Measurements from ENCODE around the gene GAL. TPM values are rescaled to one million over a fixed set of nuclear protein-coding genes. Genes with fewer than 3 reads are reported as not detected.

GAL gene
- total RNA-seq, 2 donors from 2014 or later, result 0.42 to 0.53 TPM

- no peak for ATAC-seq (replicated peaks in 1 of 2)
- no peak overlapping the region for H3K4me3 Mint-ChIP-seq
- H3K4me1 Mint-ChIP-seq (ENCODE audit: low read depth), result no peaks in the 10 kb centered on the region
- DNase-seq, result no peak
- no peak overlapping the region for H3K27ac Mint-ChIP-seq
- no peaks in the 10 kb centered on the region for H3K9me3 Mint-ChIP-seq
- H3K36me3 Mint-ChIP-seq (ENCODE audit: insufficient read depth in 2 of 2), result no peaks in the 10 kb centered on the region
- peaks cover 6% of the 10 kb centered on the region for H3K27me3 Mint-ChIP-seq (ENCODE audit: low read depth)
These were observed 22.4 kb upstream of the GAL start for GRCh38 chr11:68661697-68662603.

DNA sequence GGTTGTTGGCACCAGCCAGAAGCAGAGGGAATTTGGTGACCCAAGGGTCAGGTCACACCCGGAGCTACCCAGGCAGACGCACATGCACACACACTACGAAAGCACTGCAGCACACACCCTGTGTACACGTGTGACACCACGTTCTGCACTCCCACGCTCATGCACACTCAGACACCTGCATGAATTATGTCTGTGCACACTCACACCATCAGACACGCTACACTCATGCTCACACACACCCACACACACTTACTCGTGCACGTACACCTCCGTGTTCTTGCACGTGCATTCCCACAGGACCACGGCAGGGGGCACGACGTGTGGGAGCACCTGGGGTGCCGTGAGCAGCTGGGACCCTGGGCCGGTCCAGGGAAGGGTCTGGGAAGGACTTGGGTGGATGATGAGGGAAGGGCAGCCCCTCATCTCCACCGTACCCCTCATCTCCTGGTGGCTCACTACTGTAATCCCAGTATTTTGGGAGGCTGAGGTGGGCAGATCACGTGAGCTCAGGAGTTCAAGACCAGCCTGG, 20.8 kb upstream of the GAL start:
- ATAC-seq (replicated peaks in 1 of 2) (no peak), DNase-seq (no peak)
- Mint-ChIP-seq H3K4me1 (ENCODE audit: low read depth) (no peaks in the 10 kb centered on the region), H3K9me3 (no peaks in the 10 kb centered on the region), H3K4me3 (no peak overlapping the region), H3K27me3 (ENCODE audit: low read depth) (peaks cover 6% of the 10 kb centered on the region), H3K27ac (no peak overlapping the region), H3K36me3 (ENCODE audit: insufficient read depth in 2 of 2) (no peaks in the 10 kb centered on the region)

- no peaks in the 10 kb centered on the region for H3K9me3 Mint-ChIP-seq
- no peaks in the 10 kb centered on the region for H3K36me3 Mint-ChIP-seq (ENCODE audit: insufficient read depth in 2 of 2)
- no peak overlapping the region for H3K27ac Mint-ChIP-seq
- H3K4me3 Mint-ChIP-seq, result no peak overlapping the region
- H3K27me3 Mint-ChIP-seq (ENCODE audit: low read depth), result peaks cover 6% of the 10 kb centered on the region
- no peak for DNase-seq
- H3K4me1 Mint-ChIP-seq (ENCODE audit: low read depth), result no peaks in the 10 kb centered on the region
- no peak for ATAC-seq (replicated peaks in 1 of 2)
These were observed 20.2 kb upstream of the GAL start for GRCh38 chr11:68664141-68664540.

GRCh38 chr11:68664906-68665305, 19.4 kb upstream of the GAL start:
- no peaks in the 10 kb centered on the region for H3K36me3 Mint-ChIP-seq (ENCODE audit: insufficient read depth in 2 of 2)
- no peak for DNase-seq
- no peak overlapping the region for H3K27ac Mint-ChIP-seq
- H3K4me1 Mint-ChIP-seq (ENCODE audit: low read depth), result no peaks in the 10 kb centered on the region
- peaks cover 6% of the 10 kb centered on the region for H3K27me3 Mint-ChIP-seq (ENCODE audit: low read depth)
- H3K4me3 Mint-ChIP-seq, result no peak overlapping the region
- no peak for ATAC-seq (replicated peaks in 1 of 2)
- no peaks in the 10 kb centered on the region for H3K9me3 Mint-ChIP-seq

DNA sequence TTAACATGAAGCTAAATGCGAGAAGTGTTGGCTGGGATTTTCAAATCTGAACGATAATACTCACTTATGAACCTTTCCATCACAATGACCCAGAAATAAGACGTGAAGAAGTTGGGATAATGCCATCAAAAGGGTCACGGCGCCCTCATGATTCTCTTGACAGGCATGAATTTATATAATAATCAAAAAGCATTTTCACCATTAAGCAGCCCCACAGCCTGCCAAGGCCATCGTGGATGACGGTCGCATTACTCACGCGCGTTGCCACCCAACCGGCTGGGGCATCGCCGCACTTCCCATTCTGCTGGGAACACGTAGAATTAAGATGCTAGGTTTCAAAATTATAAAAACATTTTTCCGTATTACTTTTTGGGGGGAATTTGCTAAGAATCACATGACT, 18.9 kb upstream of the GAL start:
- ATAC-seq (replicated peaks in 1 of 2), result no peak
- Mint-ChIP-seq H3K27ac (no peak overlapping the region), H3K4me3 (no peak overlapping the region), H3K27me3 (ENCODE audit: low read depth) (peaks cover 6% of the 10 kb centered on the region), H3K9me3 (no peaks in the 10 kb centered on the region), H3K36me3 (ENCODE audit: insufficient read depth in 2 of 2) (no peaks in the 10 kb centered on the region), H3K4me1 (ENCODE audit: low read depth) (no peaks in the 10 kb centered on the region)
- no peak for DNase-seq

DNA sequence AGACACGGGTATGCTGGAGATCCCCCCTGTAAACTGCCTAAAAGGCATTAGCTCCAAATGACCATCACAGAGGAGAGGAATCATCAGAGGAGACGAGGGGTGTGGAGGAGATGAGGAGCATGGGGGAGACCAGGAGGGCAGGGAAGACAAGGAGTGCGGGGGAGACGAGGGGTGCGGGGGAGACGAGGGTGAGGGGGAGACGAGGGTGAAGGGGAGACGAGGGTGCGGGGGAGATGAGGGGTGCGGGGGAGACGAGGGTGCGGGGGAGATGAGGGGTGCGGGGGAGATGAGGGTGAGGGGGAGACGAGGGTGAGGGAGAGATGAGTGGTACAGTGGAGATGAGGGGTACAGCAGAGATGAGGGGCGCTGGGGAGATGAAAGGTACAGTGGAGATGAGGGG, 17.5 kb upstream of the GAL start:
- peaks cover 6% of the 10 kb centered on the region for H3K27me3 Mint-ChIP-seq (ENCODE audit: low read depth)
- ATAC-seq (replicated peaks in 1 of 2), result no peak
- no peak overlapping the region for H3K27ac Mint-ChIP-seq
- no peak overlapping the region for H3K4me3 Mint-ChIP-seq
- DNase-seq, result no peak
- H3K9me3 Mint-ChIP-seq, result no peaks in the 10 kb centered on the region
- H3K36me3 Mint-ChIP-seq (ENCODE audit: insufficient read depth in 2 of 2), result no peaks in the 10 kb centered on the region
- H3K4me1 Mint-ChIP-seq (ENCODE audit: low read depth), result no peaks in the 10 kb centered on the region

DNA sequence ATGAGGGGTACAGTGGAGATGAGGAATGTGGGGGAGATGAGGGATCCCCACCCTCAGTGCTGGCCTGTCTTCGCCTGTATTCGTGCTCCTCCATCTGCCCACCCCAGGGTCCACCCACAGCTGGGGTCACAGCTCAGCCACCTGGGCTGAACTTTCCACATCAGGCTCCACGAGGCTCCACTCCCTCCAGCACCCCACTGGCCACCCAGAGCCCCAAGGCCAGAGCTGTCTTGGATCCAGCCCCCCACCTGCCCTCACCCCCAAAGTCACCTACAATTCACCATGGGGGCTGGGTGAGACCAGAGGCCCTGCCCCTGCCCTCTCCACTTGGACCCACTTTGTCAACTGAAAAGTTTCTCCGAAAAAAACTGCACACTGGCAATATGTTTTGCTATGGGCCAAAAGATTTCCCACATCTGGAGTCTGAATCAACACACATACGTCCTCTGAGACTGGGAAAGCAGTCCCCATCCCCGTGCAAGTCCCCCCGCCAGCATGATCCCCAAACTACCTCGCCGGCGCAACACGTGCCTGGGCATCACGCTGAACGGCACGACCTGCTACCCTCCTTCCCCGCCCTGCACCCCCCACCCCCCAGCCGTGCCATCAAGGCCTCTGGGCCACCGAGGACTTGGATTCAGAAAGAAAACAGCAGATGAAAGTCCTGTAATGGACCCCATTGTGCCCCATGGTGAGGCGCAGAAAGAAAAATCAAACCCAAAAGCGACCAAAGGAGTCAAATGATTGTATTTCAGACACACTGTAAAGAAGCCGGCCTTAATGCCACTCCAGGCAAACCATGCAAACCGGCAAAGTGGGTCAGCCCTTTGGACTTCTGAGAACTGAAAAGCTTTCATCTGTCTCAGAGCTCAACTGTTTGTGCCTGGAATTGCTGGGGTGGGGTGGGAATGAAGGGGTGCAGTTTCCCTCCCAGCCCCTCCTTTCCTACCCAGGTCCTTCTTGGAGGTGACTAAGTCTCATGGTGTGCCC, 16.5 kb upstream of the GAL start:
- DNase-seq, result no peak
- H3K27me3 Mint-ChIP-seq (ENCODE audit: low read depth), result peaks cover 6% of the 10 kb centered on the region
- no peaks in the 10 kb centered on the region for H3K36me3 Mint-ChIP-seq (ENCODE audit: insufficient read depth in 2 of 2)
- no peak for ATAC-seq (replicated peaks in 1 of 2)
- no peak overlapping the region for H3K27ac Mint-ChIP-seq
- no peak overlapping the region for H3K4me3 Mint-ChIP-seq
- no peaks in the 10 kb centered on the region for H3K9me3 Mint-ChIP-seq
- no peaks in the 10 kb centered on the region for H3K4me1 Mint-ChIP-seq (ENCODE audit: low read depth)

- ATAC-seq (replicated peaks in 1 of 2) (no peak), DNase-seq (no peak)
- H3K27me3 Mint-ChIP-seq (ENCODE audit: low read depth), result peaks cover 6% of the 10 kb centered on the region
- H3K27ac Mint-ChIP-seq, result no peak overlapping the region
- no peaks in the 10 kb centered on the region for H3K4me1 Mint-ChIP-seq (ENCODE audit: low read depth)
- no peaks in the 10 kb centered on the region for H3K9me3 Mint-ChIP-seq
- H3K4me3 Mint-ChIP-seq, result no peak overlapping the region
- no peaks in the 10 kb centered on the region for H3K36me3 Mint-ChIP-seq (ENCODE audit: insufficient read depth in 2 of 2)
These were observed 14.8 kb upstream of the GAL start for GRCh38 chr11:68669301-68670090.

DNA sequence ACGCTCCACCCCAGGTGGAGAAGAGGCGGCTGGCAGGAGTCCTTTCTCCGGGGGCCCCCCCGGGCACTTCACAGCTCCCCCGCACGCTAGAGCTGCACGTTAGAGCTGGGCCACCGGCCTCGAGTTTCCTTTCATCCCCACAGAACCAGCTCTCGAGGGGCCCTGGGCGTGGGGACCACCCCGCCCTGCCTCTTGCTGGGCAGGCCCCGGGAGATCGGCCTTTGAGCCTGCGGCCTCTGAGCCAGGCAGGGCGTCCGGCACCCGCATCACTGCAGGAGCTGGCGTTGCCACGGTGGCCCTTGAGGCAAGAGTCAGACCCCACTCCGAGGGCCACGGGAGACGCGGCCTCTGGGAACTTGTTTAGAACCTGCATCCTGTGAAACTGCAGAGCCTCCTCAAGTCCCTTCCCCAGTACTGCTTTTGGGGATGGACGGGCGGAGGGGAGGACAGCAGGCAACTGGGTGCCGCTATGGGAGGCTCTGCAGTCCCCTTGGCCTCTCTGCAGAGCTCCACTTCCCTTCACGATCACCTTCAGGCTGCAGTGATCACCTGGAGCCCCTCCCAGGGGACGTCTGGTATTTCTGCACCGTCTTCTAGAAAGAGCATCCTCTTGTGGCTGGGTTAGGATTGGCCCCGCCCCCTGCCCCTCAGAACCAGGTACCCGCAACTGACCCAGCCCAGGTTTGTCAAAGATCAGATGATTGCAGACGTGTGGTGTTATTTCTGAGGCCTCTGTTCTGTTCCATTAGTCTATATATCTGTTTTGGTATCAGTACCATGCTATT, 13.9 kb upstream of the GAL start:
- no peak for ATAC-seq (replicated peaks in 1 of 2)
- DNase-seq, result no peak
- Mint-ChIP-seq H3K9me3 (no peaks in the 10 kb centered on the region), H3K36me3 (ENCODE audit: insufficient read depth in 2 of 2) (no peaks in the 10 kb centered on the region), H3K27ac (no peak overlapping the region), H3K4me3 (no peak overlapping the region), H3K4me1 (ENCODE audit: low read depth) (no peaks in the 10 kb centered on the region), H3K27me3 (ENCODE audit: low read depth) (peaks cover 6% of the 10 kb centered on the region)

GRCh38 chr11:68673306-68673945, 10.9 kb upstream of the GAL start:
- no peaks in the 10 kb centered on the region for H3K27me3 Mint-ChIP-seq (ENCODE audit: low read depth)

GRCh38 chr11:68673991-68674390, 10.4 kb upstream of the GAL start:
- ATAC-seq (replicated peaks in 1 of 2) (no peak), DNase-seq (no peak)
- no peak overlapping the region for H3K27ac Mint-ChIP-seq
- H3K4me1 Mint-ChIP-seq (ENCODE audit: low read depth), result no peaks in the 10 kb centered on the region
- no peaks in the 10 kb centered on the region for H3K27me3 Mint-ChIP-seq (ENCODE audit: low read depth)
- no peak overlapping the region for H3K4me3 Mint-ChIP-seq
- no peaks in the 10 kb centered on the region for H3K36me3 Mint-ChIP-seq (ENCODE audit: insufficient read depth in 2 of 2)
- no peaks in the 10 kb centered on the region for H3K9me3 Mint-ChIP-seq

More at GRCh38 chr11:68673306-68673945, 10.9 kb upstream of the GAL start:
- no peak for ATAC-seq (replicated peaks in 1 of 2)
- DNase-seq, result no peak
- Mint-ChIP-seq H3K4me1 (ENCODE audit: low read depth) (no peaks in the 10 kb centered on the region), H3K4me3 (no peak overlapping the region), H3K27ac (no peak overlapping the region), H3K36me3 (ENCODE audit: insufficient read depth in 2 of 2) (no peaks in the 10 kb centered on the region), H3K9me3 (no peaks in the 10 kb centered on the region)

- H3K4me3 Mint-ChIP-seq, result no peak overlapping the region
- no peaks in the 10 kb centered on the region for H3K9me3 Mint-ChIP-seq
- no peaks in the 10 kb centered on the region for H3K36me3 Mint-ChIP-seq (ENCODE audit: insufficient read depth in 2 of 2)
- no peak for ATAC-seq (replicated peaks in 1 of 2)
- H3K27me3 Mint-ChIP-seq (ENCODE audit: low read depth), result no peaks in the 10 kb centered on the region
- H3K27ac Mint-ChIP-seq, result no peak overlapping the region
- no peaks in the 10 kb centered on the region for H3K4me1 Mint-ChIP-seq (ENCODE audit: low read depth)
- no peak for DNase-seq
These were observed 9.9 kb upstream of the GAL start for GRCh38 chr11:68674461-68674860.
